Stimulated activated CD4-positive, alpha-beta T cell treated with anti-CD3 and anti-CD28 coated beads, TNF-alpha, amount 100 ng/mL, for 24 hours (primary cell): ENCODE data around the gene KLHL2.
"Not testable (repeated sequence)": the region's sequence is repeated elsewhere in the genome, so short reads cannot be mapped to it uniquely, and the experiment has no call there.

Experiments
- DNase-seq, 3 experiments: peaks; one replicate each; pipeline ENCODE4 v3.0.0-alpha.2; 2020; ENCODE audit warnings: low read depth in 3 of 3

Gene KLHL2

GRCh38 chr4:165207431-165208220 is at the start of gene KLHL2:
Gene KLHL2 (plus strand): TSS chr4:165207561. CDS start chr4:165207877, 316 bp downstream.
- DNase-seq = peak; percentile 36 to 71 (median 54)

- DNase-seq = no peak
Observed at GRCh38 chr4:165158762-165159161, 48.6 kb upstream of the KLHL2 start.

GRCh38 chr4:165164257-165164656 is 43.1 kb upstream of the KLHL2 start:
- no peak for DNase-seq

DNA sequence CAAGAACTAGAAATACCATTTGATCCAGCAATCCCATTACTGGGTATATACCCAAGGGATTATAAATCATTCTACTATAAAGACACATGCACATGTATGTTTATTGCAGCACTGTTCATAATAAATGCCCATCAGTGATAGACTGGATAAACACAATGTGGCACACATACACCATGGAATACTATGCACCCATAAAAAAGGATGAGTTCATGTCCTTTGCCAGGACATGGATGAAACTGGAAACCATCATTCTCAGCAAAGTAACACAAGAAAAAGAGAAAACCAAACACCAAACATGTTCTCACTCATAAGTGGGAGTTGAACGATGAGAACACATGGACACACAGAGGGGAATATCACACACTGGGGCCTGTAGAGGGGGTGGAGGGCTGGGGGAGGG is 40.5 kb upstream of the KLHL2 start:
- not testable (repeated sequence) for DNase-seq

- no peak for DNase-seq
Observed at GRCh38 chr4:165167650-165168049, 39.7 kb upstream of the KLHL2 start.

DNA sequence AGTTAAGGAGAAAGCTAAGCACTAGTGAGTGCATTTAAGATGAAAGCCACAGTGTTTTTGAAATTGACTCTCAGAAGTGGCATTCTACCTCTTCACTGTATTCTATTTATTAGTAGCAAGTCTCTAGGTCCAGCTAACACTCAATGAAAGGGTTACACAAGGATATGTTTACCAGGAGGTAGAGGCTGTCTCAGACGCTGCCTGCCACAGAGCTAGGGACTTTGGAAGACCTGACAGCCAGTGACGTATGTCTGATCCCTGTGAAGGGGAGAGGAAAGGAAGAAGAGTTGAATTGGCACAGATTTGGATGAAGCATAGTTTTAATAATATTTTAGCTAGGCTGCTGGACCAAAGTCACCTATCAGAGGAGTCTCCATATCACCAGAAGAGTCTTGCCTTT is 36.5 kb upstream of the KLHL2 start:
- DNase-seq = no peak

DNA sequence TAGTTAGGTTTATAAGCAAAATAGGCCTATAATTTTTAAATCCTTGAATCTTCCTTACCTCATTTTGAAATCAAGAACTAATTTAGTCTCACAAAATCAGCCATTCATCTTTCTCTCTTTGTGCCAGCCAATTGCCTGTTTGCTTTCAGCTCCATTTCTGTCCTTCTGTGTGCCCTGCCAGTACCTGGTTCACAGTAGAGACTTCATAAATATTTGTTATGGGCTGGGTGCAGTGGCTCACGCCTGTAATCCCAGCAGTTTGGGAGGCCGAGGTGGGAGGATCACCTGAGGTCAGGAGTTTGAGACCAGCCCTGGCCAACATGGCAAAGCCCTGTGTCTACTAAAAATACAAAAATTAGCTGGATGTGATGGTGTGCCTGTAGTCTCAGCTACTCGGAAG is 31.9 kb upstream of the KLHL2 start:
- DNase-seq = not testable (repeated sequence)

GRCh38 chr4:165175879-165176278 is 31.5 kb upstream of the KLHL2 start:
- DNase-seq = no peak

DNA sequence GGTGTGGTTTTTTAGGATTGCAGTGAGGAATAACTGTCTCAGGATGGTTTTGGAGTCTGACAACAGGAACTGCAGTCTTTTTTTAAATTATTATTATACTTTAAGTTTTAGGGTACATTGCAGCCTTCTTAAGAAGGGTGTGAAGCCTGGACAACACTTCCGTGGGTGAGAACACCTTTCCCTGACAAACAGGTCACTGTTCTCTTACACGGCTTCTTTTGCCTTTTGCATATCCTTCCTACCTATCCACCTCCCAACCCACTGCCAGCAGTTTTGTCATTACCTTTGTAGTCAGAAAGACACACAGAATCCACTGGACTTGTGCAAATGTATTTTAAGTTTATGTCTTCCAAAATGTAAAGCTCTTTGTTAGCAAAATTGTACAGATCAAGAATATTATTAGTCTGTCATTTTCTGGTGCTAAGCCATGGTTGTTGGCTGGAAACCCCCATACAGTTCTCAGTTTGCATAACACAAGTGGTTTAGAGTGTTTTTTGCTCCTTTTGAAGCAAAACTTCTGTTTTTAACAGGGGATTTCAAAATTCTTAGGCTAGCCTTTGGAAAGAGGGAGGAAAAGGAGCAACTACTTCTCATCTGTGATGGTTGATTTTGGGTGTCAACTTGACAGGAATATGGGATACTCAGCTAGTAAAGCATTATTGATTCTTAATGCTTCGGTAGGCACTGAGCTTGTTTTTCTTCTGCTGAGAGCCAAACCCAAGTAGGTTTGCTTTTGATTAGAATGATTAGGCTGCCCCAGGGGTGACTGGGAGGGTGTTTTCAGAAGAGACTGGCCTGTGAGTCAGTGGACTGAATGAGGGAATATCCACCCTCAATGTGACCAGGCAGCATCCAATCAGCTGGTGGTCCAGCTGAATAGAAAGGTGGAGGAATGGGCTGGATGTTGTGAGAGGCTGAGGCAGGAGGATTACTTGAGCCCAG is 29.4 kb upstream of the KLHL2 start:
- no peak for DNase-seq

DNA sequence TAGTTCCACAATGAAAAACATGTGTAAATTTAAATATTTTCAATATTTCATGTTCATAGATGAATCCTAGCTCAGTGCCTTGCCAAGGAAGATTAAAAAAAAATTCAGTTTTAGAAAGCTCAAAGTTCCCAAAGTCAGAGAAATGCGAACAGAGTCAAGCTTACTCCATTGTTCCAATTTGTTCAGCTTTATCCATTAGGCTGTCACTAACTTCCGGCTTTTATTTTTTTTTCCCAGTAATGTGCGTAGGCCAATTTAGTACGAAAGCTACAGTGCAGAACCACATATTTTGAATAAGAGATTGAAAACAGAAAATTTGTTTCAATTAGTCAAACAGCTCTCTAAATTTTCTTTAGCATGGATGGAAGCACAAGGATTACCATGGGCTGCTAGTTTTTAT is 23.1 kb upstream of the KLHL2 start:
- no peak for DNase-seq

DNA sequence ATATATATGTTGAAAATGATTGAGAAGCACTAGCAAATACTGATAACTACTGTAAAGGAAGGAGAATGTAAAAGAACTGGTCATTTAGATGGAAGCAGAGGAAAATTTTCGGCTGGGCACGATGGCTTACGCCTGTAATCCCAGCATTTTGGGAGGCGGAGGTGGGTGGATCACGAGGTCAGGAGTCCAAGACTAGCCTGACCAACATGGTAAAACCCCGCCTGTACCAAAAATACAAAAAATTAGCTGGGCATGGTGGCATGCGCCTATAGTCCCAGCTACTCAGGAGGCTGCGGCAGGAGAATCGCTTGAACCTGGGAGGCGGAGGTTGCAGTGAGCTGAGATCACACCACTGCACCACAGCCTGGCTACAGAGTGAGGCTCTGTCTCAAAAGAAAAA is 22.4 kb upstream of the KLHL2 start:
- not testable (repeated sequence) for DNase-seq

DNA sequence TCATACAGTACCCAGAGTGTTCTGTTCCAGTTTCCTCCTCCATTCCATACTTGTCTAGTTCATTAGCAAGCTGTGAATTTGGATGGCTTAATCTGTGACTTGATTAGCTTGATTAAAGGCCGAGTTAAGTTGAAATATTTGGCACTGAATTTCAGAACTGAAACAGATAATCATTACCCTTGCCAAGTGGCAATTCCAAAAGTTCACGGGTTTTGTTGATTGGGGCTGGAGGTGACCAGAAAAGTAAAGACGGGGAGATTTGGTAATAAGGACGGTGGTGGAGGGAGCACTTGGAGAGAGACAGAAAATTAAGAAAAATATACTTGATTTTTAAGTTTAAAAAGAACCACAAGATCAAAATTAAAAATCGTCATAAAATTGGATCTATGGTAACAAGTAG is 21.9 kb upstream of the KLHL2 start:
- DNase-seq = no peak

DNA sequence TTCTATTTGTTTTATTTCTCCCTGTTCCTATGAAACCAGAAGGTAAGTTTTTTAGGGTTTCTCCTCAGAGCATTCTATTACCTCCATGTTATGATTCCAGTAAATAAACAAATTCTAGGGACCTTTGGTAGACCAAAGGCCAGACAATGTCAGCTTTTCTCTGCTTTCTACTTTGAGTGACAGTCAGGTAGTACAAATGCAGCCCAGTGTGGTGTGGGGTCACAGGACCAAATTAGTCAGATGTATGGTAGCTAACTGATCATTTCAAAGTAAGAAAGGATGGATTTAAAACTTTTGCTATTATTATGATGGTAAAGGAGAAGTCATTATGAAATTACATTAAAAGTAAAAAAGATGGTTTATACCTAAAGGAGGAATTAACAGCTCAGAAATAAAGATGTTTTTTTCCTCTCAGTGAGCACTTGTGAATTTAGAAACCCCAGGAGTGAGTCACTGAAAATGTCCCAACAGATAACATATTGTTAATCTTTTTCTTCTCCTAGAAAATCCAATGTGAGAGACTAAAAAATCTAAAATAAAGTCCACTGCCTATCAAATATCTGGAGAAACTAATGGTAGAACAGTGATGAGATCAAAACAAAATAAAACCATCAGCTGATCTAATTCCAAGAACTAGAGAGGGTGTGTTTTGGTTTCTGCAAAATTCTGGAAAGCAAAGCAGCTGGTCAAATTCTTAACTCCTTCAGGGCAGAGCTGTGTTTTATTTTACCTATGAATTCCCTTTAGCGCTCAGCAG is 16.6 kb upstream of the KLHL2 start:
- no peak for DNase-seq

DNA sequence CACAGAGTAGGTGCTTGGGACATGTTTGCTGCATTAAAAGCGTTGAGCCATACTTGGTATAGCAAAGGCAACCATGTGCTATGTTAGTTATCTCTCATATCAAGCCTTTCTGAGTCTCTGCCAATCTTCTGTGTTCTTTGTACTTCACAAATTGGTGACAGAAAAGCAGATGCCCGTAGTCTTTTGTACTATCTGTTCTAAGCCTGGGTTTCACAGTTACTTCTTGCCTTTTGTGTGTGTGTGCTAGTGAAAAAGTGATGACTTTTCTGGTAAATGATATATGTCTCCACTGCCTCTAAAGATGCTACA is 16.1 kb upstream of the KLHL2 start:
- DNase-seq = no peak

DNA sequence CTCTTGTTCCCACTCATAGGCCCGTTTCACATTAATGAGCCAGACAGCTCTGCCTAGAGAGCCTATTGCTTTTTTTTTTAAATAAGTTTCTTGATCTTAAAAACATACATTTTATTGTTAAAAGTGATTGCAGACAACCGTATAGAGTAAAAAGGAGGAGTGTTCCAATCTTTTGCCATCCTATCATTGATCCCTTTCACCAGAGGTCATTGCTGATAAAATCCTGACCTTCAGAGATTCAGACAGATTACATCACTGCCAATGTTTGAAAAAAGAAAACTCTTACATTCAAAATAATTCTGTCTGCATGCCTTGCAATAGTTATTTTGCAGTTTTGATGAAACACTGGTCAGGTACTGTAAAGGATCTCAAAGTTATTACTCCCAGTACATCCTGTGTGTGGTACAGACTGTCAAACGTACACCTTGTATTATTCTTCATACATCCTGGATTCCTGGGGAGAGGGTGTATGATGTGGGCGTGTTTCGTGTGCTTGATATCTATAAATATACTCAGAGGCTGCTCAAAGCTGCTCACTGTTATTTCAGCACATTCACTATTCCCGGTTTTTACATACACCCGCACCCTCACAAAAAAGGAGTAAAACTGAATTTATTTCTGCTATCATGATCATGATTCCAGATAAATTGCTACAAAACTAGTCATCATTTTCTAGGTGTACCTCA is 15.4 kb upstream of the KLHL2 start:
- no peak for DNase-seq

- no peak for DNase-seq
Observed at GRCh38 chr4:165192500-165192898, 14.9 kb upstream of the KLHL2 start.

GRCh38 chr4:165192956-165193355 is 14.4 kb upstream of the KLHL2 start:
- no peak for DNase-seq

DNA sequence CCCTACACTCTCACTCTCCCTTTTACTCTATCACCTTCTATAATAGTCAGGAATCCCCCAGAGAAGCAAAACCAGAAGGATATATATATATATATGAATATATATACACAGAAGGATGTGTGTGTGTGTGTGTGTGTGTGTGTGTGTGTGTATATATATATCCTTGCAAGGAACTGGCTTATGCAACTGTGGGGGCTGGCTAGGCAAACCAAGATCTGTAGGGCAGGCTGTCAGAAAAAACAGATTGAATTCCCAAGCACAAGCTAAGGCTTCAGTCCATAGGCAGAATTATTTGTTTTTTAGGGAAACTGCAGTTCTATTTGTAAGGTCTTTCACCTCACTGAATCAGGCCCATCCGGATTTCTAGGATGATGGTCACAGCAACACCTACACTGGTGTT is 13.0 kb upstream of the KLHL2 start:
- DNase-seq = no peak

GRCh38 chr4:165198329-165198728 is 9.0 kb upstream of the KLHL2 start:
- DNase-seq = no peak

GRCh38 chr4:165199286-165199685 is 8.1 kb upstream of the KLHL2 start:
- no peak for DNase-seq

- DNase-seq = no peak
Observed at GRCh38 chr4:165199722-165200121, 7.6 kb upstream of the KLHL2 start.

GRCh38 chr4:165201806-165202205 is 5.6 kb upstream of the KLHL2 start:
- no peak for DNase-seq
